Hepatocyte (in vitro differentiated cells): ENCODE data around the gene COX11. TPM values are rescaled to one million over a fixed set of nuclear protein-coding genes. Genes with fewer than 3 reads are reported as not detected.

ENCODE experiments used
- DNase-seq: peaks from one replicate; pipeline ENCODE4 v3.0.0-alpha.2; 2016; ENCODE audit warnings: low spot score
- H2AFZ ChIP-seq: fragments of 200-600 bp; sonication (generic); 2 replicates; pipeline ENCODE4 v1.6.0; 2016; ENCODE audit warnings: antibody characterized with exemption, mild to moderate bottlenecking
- H3K27ac ChIP-seq: fragments of 200-600 bp; sonication (generic); 2 replicates; pipeline ENCODE4 v1.5.1; 2016; ENCODE audit warnings: mild to moderate bottlenecking
- H3K27me3 ChIP-seq: fragments of 200-600 bp; sonication (generic); 2 replicates; pipeline ENCODE4 v1.6.1; 2016
- H3K36me3 ChIP-seq: fragments of 200-600 bp; sonication (generic); replicated peaks from 2 replicates; pipeline ENCODE4 v1.5.1; 2016; ENCODE audit warnings: low read depth; ENCODE audit not compliant: insufficient read depth
- H3K4me1 ChIP-seq: fragments of 200-600 bp; sonication (generic); 2 replicates; pipeline ENCODE4 v1.5.1; 2016; ENCODE audit warnings: mild to moderate bottlenecking, moderate library complexity; ENCODE audit not compliant: insufficient read depth
- H3K4me2 ChIP-seq: fragments of 200-600 bp; sonication (generic); 2 replicates; pipeline ENCODE4 v1.6.0; 2016
- H3K4me3 ChIP-seq: fragments of 200-600 bp; sonication (generic); 2 replicates; pipeline ENCODE4 v1.5.1; 2016; ENCODE audit warnings: mild to moderate bottlenecking
- H3K79me2 ChIP-seq: fragments of 200-600 bp; sonication (generic); 2 replicates; pipeline ENCODE4 v1.6.0; 2017; ENCODE audit warnings: mild to moderate bottlenecking
- H3K9me2 ChIP-seq: fragments of 200-600 bp; sonication (generic); replicated peaks from 2 replicates; pipeline ENCODE4 v1.6.0; 2017; ENCODE audit warnings: mild to moderate bottlenecking; ENCODE audit not compliant: insufficient read depth
- H3K9me3 ChIP-seq: fragments of 200-600 bp; sonication (generic); 2 replicates; pipeline ENCODE4 v1.5.1; 2016; ENCODE audit warnings: low read depth, mild to moderate bottlenecking
- H4K20me1 ChIP-seq: fragments of 200-600 bp; sonication (generic); 2 replicates; pipeline ENCODE4 v1.6.0; 2016; ENCODE audit warnings: mild to moderate bottlenecking; ENCODE audit not compliant: insufficient read depth, poor library complexity, severe bottlenecking
- EZH2 ChIP-seq: fragments of 200-600 bp; sonication (generic); IDR thresholded peaks from 2 replicates; pipeline ENCODE4 v1.6.1; 2016; ENCODE audit warnings: antibody characterized with exemption, mild to moderate bottlenecking, borderline replicate concordance
- EZH2phosphoT487 ChIP-seq: fragments of 200-600 bp; sonication (generic); IDR thresholded peaks from one replicate; pipeline ENCODE4 v1.6.1; 2018; ENCODE audit warnings: antibody characterized with exemption, mild to moderate bottlenecking, low read depth, moderate library complexity; ENCODE audit not compliant: unreplicated experiment, severe bottlenecking
- WGBS: methylation state at CpG from one replicate; pipeline ENCODE4 v1.1.6; 2016; ENCODE audit warnings: low lambda C conversion rate; ENCODE audit errors: missing lambda C conversion rate; 5-methylcytosine and 5-hydroxymethylcytosine counted together
- polyA plus RNA-seq: library from polyadenylated mRNA; unstranded; fragments of >200 nt; fragmentation: Nextera tagmentation; extraction: Ambion mirVana; gene quantifications from 2 replicates; pipeline ENCODE4 v1.2.1, GENCODE V29; 2016
- total RNA-seq: library from RNA; depleted of rRNA; stranded (reverse); fragments of >200 nt; gene quantifications from 2 replicates; pipeline ENCODE4 v1.2.3, GENCODE V29; 2014
- TF ChIP-seq, protein P1 (sequence below): fragments of 200-600 bp; sonication (generic); IDR thresholded peaks from 2 replicates; pipeline ENCODE4 v1.5.1; 2016; ENCODE audit warnings: antibody characterized with exemption, mild to moderate bottlenecking; ENCODE audit not compliant: poor library complexity

COX11 gene
- total and polyA plus RNA-seq, 2 experiments from 2014 or later = 33.0 to 39.6 TPM

DNA sequence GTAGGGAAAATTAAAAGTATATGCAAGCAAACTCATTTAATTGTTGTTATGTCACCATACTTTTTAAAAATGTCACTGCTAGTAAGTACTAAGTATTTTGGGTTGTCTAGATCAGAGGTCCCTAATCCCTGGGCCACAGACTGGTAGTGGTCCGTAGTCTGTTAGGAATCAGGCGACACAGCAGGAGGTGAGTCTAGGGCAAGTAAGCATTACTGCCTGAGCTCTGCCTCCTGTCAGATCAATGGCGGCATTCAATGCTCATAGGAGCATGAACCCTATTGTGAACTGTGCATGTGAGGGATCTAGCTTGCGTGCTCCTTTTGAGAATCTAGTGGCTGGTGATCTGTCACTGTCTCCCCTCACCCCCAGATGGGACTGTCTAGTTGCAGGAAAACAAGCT, 21.7 kb upstream of the COX11 start:
- Histone ChIP-seq H2AFZ (no peak overlapping the region), H4K20me1 (no peaks in the 10 kb centered on the region), H3K4me3 (no peak overlapping the region), H3K4me1 (no peaks in the 10 kb centered on the region), H3K27me3 (no peaks in the 10 kb centered on the region), H3K9me3 (no peaks in the 10 kb centered on the region), H3K27ac (no peak overlapping the region), H3K4me2 (no peak overlapping the region), H3K36me3 (no peaks in the 10 kb centered on the region), H3K79me2 (peaks cover 2% of the 10 kb centered on the region), H3K9me2 (no peaks in the 10 kb centered on the region)
- TF ChIP-seq, protein P1, sequence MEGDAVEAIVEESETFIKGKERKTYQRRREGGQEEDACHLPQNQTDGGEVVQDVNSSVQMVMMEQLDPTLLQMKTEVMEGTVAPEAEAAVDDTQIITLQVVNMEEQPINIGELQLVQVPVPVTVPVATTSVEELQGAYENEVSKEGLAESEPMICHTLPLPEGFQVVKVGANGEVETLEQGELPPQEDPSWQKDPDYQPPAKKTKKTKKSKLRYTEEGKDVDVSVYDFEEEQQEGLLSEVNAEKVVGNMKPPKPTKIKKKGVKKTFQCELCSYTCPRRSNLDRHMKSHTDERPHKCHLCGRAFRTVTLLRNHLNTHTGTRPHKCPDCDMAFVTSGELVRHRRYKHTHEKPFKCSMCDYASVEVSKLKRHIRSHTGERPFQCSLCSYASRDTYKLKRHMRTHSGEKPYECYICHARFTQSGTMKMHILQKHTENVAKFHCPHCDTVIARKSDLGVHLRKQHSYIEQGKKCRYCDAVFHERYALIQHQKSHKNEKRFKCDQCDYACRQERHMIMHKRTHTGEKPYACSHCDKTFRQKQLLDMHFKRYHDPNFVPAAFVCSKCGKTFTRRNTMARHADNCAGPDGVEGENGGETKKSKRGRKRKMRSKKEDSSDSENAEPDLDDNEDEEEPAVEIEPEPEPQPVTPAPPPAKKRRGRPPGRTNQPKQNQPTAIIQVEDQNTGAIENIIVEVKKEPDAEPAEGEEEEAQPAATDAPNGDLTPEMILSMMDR = no peak
- TF ChIP-seq EZH2phosphoT487 (no peak), EZH2 (no peak)
- 91% methylated on average over 4 of the region's 4 CpGs for WGBS
- no peak for DNase-seq

DNA sequence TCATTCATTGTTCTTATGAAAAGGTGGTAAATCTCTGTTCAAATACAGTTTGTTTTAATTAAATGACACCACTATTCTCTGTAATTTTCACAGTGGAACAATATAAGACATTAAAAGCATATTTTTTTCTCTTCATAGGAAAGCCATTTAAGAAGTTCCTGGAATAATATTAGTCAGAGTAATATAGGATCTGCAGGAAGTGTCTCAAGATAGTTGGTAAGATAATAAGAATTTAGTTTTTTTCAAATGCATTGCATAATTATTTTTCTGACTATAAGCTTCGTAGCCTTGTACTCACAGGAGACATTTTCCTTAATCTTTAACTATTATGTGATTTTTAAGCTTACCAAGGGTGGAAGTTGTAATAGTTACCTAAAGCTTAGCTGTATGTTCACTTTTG, 17.0 kb upstream of the COX11 start:
- peaks cover 21% of the 10 kb centered on the region for H3K79me2 ChIP-seq
- H3K9me2 ChIP-seq = no peaks in the 10 kb centered on the region
- TF ChIP-seq EZH2 (no peak), EZH2phosphoT487 (no peak)
- TF ChIP-seq, protein P1 = no peak
- H4K20me1 ChIP-seq = no peaks in the 10 kb centered on the region
- H3K4me2 ChIP-seq = no peak overlapping the region
- DNase-seq = no peak
- no peak overlapping the region for H3K4me3 ChIP-seq
- no peaks in the 10 kb centered on the region for H3K36me3 ChIP-seq
- no peaks in the 10 kb centered on the region for H3K9me3 ChIP-seq
- 94% methylated on average over 1 of the region's 1 CpG for WGBS
- H3K4me1 ChIP-seq = no peaks in the 10 kb centered on the region
- H3K27ac ChIP-seq = no peak overlapping the region
- no peak overlapping the region for H2AFZ ChIP-seq
- no peaks in the 10 kb centered on the region for H3K27me3 ChIP-seq

DNA sequence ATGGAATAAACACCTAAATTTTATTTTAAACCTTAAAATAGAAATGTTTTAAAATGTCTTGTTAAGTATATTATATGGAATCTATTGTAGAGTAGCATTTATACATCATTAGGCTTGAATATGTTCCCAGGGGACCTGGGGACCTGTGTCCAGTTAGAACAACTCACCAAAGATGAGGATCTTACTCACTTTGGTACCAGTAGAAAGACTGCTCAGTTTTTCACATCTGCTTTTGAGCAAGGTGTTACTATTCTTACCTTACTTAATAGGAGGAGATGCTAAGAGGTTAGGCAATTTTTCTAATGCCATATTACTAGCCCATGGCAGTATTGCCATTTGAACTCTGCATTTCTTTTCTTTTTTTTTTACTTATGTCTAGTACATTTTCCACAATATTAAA, 14.8 kb upstream of the COX11 start:
- TF ChIP-seq EZH2phosphoT487 (no peak), EZH2 (no peak)
- TF ChIP-seq, protein P1 = no peak
- Histone ChIP-seq H3K4me3 (no peak overlapping the region), H2AFZ (no peak overlapping the region), H3K36me3 (no peaks in the 10 kb centered on the region), H3K9me3 (no peaks in the 10 kb centered on the region), H3K4me1 (no peaks in the 10 kb centered on the region), H3K27me3 (no peaks in the 10 kb centered on the region), H3K4me2 (no peak overlapping the region), H3K27ac (no peak overlapping the region), H3K79me2 (peaks cover 43% of the 10 kb centered on the region), H4K20me1 (no peaks in the 10 kb centered on the region), H3K9me2 (no peaks in the 10 kb centered on the region)
- no peak for DNase-seq

DNA sequence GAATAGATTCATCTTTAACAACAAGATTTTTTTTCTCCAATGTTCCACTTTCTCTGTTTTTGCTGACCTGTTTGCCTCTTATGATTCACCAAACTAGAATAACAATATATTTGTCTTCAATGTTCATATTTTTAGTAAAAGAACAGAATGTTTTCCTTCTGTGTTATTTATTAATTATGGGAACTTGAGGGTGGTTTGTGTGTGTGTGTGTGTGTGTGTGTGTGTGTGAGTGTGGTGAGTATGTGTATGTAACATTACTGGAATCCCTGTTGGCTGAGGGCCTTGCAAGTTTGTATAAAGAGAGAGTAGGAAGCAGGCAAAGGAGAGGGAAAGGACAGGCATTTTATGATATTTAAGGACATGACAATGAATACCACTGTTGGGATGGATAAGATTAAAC, 13.9 kb upstream of the COX11 start:
- no peak overlapping the region for H3K4me2 ChIP-seq
- no peaks in the 10 kb centered on the region for H4K20me1 ChIP-seq
- H3K36me3 ChIP-seq = no peaks in the 10 kb centered on the region
- TF ChIP-seq EZH2 = no peak
- TF ChIP-seq EZH2phosphoT487 = no peak
- TF ChIP-seq, protein P1 = no peak
- no peak overlapping the region for H3K27ac ChIP-seq
- peaks cover 50% of the 10 kb centered on the region for H3K79me2 ChIP-seq
- no peaks in the 10 kb centered on the region for H3K9me2 ChIP-seq
- DNase-seq = no peak
- no peak overlapping the region for H3K4me3 ChIP-seq
- no peak overlapping the region for H2AFZ ChIP-seq
- no peaks in the 10 kb centered on the region for H3K9me3 ChIP-seq
- no peaks in the 10 kb centered on the region for H3K4me1 ChIP-seq
- no peaks in the 10 kb centered on the region for H3K27me3 ChIP-seq
